Cortex of kidney (tissue), 1 donor: ENCODE measurements around the gene SLC39A11.

ENCODE experiments used
- DNase-seq: peaks from one replicate; lab custom pipeline; 2025; lab: John Stamatoyannopoulos, UW

The SLC39A11 gene

GRCh38 chr17:72684405-72685020 is 408.0 kb downstream of the SLC39A11 start:
- no peak for DNase-seq

- DNase-seq: no peak
These were observed 408.7 kb downstream of the SLC39A11 start for GRCh38 chr17:72683506-72684404.

GRCh38 chr17:72682605-72683004 is 409.9 kb downstream of the SLC39A11 start:
- no peak for DNase-seq

GRCh38 chr17:72681844-72682243 is 410.6 kb downstream of the SLC39A11 start:
- DNase-seq: no peak

- DNase-seq: no peak
These were observed 414.6 kb downstream of the SLC39A11 start for GRCh38 chr17:72677714-72678390.

GRCh38 chr17:72677108-72677507 is 415.4 kb downstream of the SLC39A11 start:
- DNase-seq: no peak

GRCh38 chr17:72672729-72673128 is 419.8 kb downstream of the SLC39A11 start:
- DNase-seq: no peak

GRCh38 chr17:72671016-72671415 is 421.5 kb downstream of the SLC39A11 start:
- no peak for DNase-seq

- no peak for DNase-seq
These were observed 425.1 kb downstream of the SLC39A11 start for GRCh38 chr17:72667096-72668063.

GRCh38 chr17:72665852-72666851 is 426.3 kb downstream of the SLC39A11 start:
- DNase-seq: no peak

- DNase-seq: no peak
These were observed 429.7 kb downstream of the SLC39A11 start for GRCh38 chr17:72662827-72663190.

- no peak for DNase-seq
These were observed 430.3 kb downstream of the SLC39A11 start for GRCh38 chr17:72661945-72662826.

GRCh38 chr17:72661116-72661944 is 431.2 kb downstream of the SLC39A11 start:
- no peak for DNase-seq

GRCh38 chr17:72660274-72661115 is 432.0 kb downstream of the SLC39A11 start:
- DNase-seq: no peak

GRCh38 chr17:72659811-72660210 is 432.7 kb downstream of the SLC39A11 start:
- DNase-seq: no peak

GRCh38 chr17:72658675-72659074 is 433.8 kb downstream of the SLC39A11 start:
- DNase-seq: no peak

- no peak for DNase-seq
These were observed 434.8 kb downstream of the SLC39A11 start for GRCh38 chr17:72657467-72658317.
